Erythroblast (primary cell): ENCODE data around the gene KIAA1210.

ENCODE experiments used
- GATA1 ChIP-seq: IDR thresholded peaks from 2 replicates; pipeline ENCODE4 v1.6.1; 2011; ENCODE audit warnings: low read depth, mild to moderate bottlenecking, control low read depth, low read length, moderate library complexity
- POLR2A ChIP-seq: IDR thresholded peaks from 2 replicates; pipeline ENCODE4 v1.6.1; 2011; ENCODE audit warnings: mild to moderate bottlenecking, low read length

- TF ChIP-seq POLR2A (no peak), GATA1 (no peak)
Measured at GRCh38 chrX:119130911-119131310, 3.3 kb upstream of the KIAA1210 start.
